HEK293T (cell line): Measurements from ENCODE around the gene CNTLN.

Experiments used
- CTCF ChIA-PET: fragments of 350-600 bp; formaldehyde crosslinking; extraction: SDS; loops from one replicate; lab custom pipeline; 2021; ENCODE audit warnings: antibody characterized with exemption, inconsistent platforms; lab: Yijun Ruan, JAX
- POLR2A ChIA-PET: fragments of 350-600 bp; formaldehyde crosslinking; extraction: SDS; loops from one replicate; lab custom pipeline; 2020; ENCODE audit warnings: antibody characterized with exemption, inconsistent platforms; lab: Yijun Ruan, JAX
- DNase-seq: peaks from one replicate; pipeline ENCODE4 v3.0.0; 2012; ENCODE audit warnings: mixed read lengths; ENCODE audit errors: extremely low spot score
- ARNT ChIP-seq: fragments of 450-650 bp; IDR thresholded peaks from 2 replicates; pipeline ENCODE4 v1.6.1; 2017; ENCODE audit warnings: mild to moderate bottlenecking
- BHLHE40 ChIP-seq: fragments of 450-650 bp; IDR thresholded peaks from 2 replicates; pipeline ENCODE4 v1.6.1; 2016; ENCODE audit warnings: mild to moderate bottlenecking, moderate library complexity, borderline replicate concordance
- CTBP1 ChIP-seq: fragments of 450-650 bp; IDR thresholded peaks from 2 replicates; pipeline ENCODE4 v1.6.1; 2016; ENCODE audit warnings: borderline replicate concordance
- ELF4 ChIP-seq: fragments of 450-650 bp; IDR thresholded peaks from 2 replicates; pipeline ENCODE4 v1.6.1; 2017; ENCODE audit warnings: antibody characterized with exemption
- FOXA1 ChIP-seq: fragments of 450-650 bp; IDR thresholded peaks from 2 replicates; pipeline ENCODE4 v1.6.1; 2016; ENCODE audit warnings: mild to moderate bottlenecking
- FOXK2 ChIP-seq: fragments of 450-650 bp; IDR thresholded peaks from 2 replicates; pipeline ENCODE4 v1.6.1; 2016; ENCODE audit warnings: mild to moderate bottlenecking
- FOXM1 ChIP-seq: fragments of 450-650 bp; IDR thresholded peaks from 2 replicates; pipeline ENCODE4 v1.6.1; 2017; ENCODE audit warnings: mild to moderate bottlenecking, borderline replicate concordance
- HDGF ChIP-seq: fragments of 450-650 bp; IDR thresholded peaks from 2 replicates; pipeline ENCODE4 v1.6.1; 2017; ENCODE audit warnings: antibody characterized with exemption, borderline replicate concordance
- L3MBTL2 ChIP-seq: fragments of 450-650 bp; conservative IDR thresholded peaks from 2 replicates; pipeline ENCODE4 v1.6.1; 2016; ENCODE audit warnings: mild to moderate bottlenecking
- LEF1 ChIP-seq: fragments of 450-650 bp; IDR thresholded peaks from 2 replicates; pipeline ENCODE4 v1.6.1; 2017; ENCODE audit warnings: mild to moderate bottlenecking, borderline replicate concordance
- NFRKB ChIP-seq: fragments of 450-650 bp; IDR thresholded peaks from 2 replicates; pipeline ENCODE4 v1.6.1; 2016; ENCODE audit warnings: mild to moderate bottlenecking, moderate library complexity
- SP1 ChIP-seq: fragments of 450-650 bp; IDR thresholded peaks from 2 replicates; pipeline ENCODE4 v1.6.1; 2017
- SUZ12 ChIP-seq: fragments of 450-650 bp; IDR thresholded peaks from 2 replicates; pipeline ENCODE4 v1.6.1; 2016; ENCODE audit warnings: mild to moderate bottlenecking
- TARDBP ChIP-seq: fragments of 450-650 bp; IDR thresholded peaks from 2 replicates; pipeline ENCODE4 v1.6.1; 2016
- ZNF384 ChIP-seq: fragments of 450-650 bp; IDR thresholded peaks from 2 replicates; pipeline ENCODE4 v1.6.1; 2016
- TF ChIP-seq, protein P1 (sequence below): fragments of 450-650 bp; IDR thresholded peaks from 2 replicates; pipeline ENCODE4 v1.6.1; 2016

CNTLN gene

GRCh38 chr9:17185481-17186029 is 50.7 kb downstream of the CNTLN start:
- TF ChIP-seq HDGF (no peak), L3MBTL2 (no peak), ZNF384 (no peak), LEF1 (no peak), FOXA1 (no peak), FOXK2 (no peak), BHLHE40 (no peak), ARNT (no peak), SUZ12 (no peak), NFRKB (no peak), SP1 (no peak), TARDBP (no peak)
- POLR2A ChIA-PET: no interaction called here
- CTCF ChIA-PET: no interaction called here
- no peak for DNase-seq

GRCh38 chr9:17191082-17191481 is 56.2 kb downstream of the CNTLN start:
- ChIA-PET CTCF (no interaction called here), POLR2A (no interaction called here)
- DNase-seq: no peak
- TF ChIP-seq ELF4 (no peak), NFRKB (no peak), ARNT (no peak), SP1 (no peak), FOXA1 (no peak), FOXK2 (no peak), LEF1 (no peak)

DNA sequence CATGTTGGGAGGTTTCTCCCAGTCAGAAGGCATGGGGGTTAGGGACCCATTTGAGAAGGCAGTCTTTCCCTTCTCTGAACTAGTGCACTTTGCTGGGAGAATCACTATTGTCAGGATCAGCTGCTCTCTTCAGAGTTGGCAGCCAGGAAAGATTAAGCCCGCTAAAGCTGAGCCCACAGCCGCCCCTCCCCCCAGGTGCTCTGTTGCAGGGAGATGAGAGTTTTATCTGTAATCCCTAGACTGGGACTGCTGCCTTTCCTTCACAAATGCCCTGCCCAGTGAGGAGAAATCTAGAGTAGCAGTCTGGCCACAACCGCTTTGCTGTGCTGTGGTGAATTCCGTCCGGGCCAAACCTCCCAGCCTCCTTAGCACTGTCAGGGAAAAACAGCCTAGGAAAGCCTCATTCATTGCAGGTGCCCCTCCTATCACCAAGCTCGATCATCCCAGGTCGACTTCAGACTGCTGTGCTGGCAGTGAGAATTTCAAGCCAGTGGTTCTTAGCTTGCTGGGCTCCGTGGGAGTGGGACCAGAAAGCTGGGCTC is 69.8 kb downstream of the CNTLN start:
- TF ChIP-seq FOXA1 (no peak), TARDBP (no peak), LEF1 (no peak), NFRKB (no peak), ELF4 (no peak), BHLHE40 (no peak), ZNF384 (no peak), FOXM1 (no peak), CTBP1 (no peak), HDGF (no peak), ARNT (no peak), FOXK2 (no peak), SP1 (no peak), L3MBTL2 (no peak), SUZ12 (no peak)
- TF ChIP-seq, protein P1, sequence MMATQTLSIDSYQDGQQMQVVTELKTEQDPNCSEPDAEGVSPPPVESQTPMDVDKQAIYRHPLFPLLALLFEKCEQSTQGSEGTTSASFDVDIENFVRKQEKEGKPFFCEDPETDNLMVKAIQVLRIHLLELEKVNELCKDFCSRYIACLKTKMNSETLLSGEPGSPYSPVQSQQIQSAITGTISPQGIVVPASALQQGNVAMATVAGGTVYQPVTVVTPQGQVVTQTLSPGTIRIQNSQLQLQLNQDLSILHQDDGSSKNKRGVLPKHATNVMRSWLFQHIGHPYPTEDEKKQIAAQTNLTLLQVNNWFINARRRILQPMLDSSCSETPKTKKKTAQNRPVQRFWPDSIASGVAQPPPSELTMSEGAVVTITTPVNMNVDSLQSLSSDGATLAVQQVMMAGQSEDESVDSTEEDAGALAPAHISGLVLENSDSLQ: no peak
- ChIA-PET CTCF (no interaction called here), POLR2A (no interaction called here)
- DNase-seq: no peak

DNA sequence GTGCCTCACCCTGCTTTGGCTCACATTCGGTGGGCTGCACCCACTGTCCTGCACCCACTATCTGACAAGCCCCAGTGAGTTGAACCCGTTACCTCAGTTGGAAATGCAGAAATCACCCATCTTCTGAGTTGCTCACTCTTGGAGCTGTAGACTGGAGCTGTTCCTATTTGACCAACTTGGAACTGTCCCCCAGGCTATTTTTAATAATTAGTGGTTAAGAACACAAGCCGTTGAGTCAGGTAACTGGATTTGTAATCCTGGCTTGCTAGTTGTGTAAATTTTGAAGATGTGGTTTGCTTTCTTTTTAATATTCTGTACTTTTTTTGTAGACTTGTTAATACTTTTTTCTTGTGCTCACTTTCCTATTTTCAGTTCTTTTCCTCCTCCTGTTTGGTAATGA is 81.2 kb downstream of the CNTLN start:
- DNase-seq: no peak
- TF ChIP-seq SUZ12: no peak
- TF ChIP-seq BHLHE40: no peak
- TF ChIP-seq TARDBP: no peak
- no peak for TF ChIP-seq FOXA1
- no peak for TF ChIP-seq CTBP1
- no peak for TF ChIP-seq L3MBTL2
- TF ChIP-seq FOXK2: no peak
- TF ChIP-seq HDGF: no peak
- TF ChIP-seq LEF1: no peak
- no peak for TF ChIP-seq SP1
- TF ChIP-seq ARNT: no peak
- no peak for TF ChIP-seq NFRKB
- TF ChIP-seq, protein P1: no peak
- no peak for TF ChIP-seq ZNF384
- ChIA-PET CTCF (no interaction called here), POLR2A (no interaction called here)

- CTCF ChIA-PET: no interaction called here
- TF ChIP-seq L3MBTL2 (no peak), SUZ12 (no peak), NFRKB (no peak), ZNF384 (no peak), SP1 (no peak)
- TF ChIP-seq, protein P1: no peak
- POLR2A ChIA-PET: no interaction called here
- DNase-seq: no peak
These were observed 81.8 kb downstream of the CNTLN start for GRCh38 chr9:17216646-17217045.

- POLR2A ChIA-PET: no interaction called here
- no peak for DNase-seq
- no peak for TF ChIP-seq CTBP1
- TF ChIP-seq FOXK2: no peak
- TF ChIP-seq HDGF: no peak
- TF ChIP-seq SUZ12: no peak
- CTCF ChIA-PET: no interaction called here
These were observed 82.4 kb downstream of the CNTLN start for GRCh38 chr9:17217272-17217671.

DNA sequence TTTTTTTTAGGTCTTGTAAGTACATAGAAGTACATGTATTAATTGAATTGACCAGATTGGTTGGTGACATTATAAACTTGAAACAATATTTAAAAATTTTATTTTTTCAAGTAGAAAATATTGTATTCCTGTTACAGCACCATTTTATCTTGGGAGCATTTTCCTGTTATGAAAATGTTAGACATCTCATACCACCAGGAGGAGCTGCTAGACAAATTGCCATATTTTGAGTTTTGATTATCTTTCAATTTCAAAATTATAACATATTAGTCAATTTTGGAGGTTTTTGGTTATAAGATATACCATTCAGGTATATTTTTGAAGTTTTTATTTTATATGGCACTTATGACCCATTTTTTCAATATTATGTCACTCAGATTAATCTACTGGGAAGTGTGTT is 84.4 kb downstream of the CNTLN start:
- no peak for DNase-seq
- ChIA-PET POLR2A (no interaction called here), CTCF (no interaction called here)
- TF ChIP-seq BHLHE40: no peak
- TF ChIP-seq, protein P1: no peak
- TF ChIP-seq CTBP1: no peak
- TF ChIP-seq HDGF: no peak
- TF ChIP-seq SUZ12: no peak
- no peak for TF ChIP-seq NFRKB
- no peak for TF ChIP-seq TARDBP
- TF ChIP-seq FOXA1: no peak
- no peak for TF ChIP-seq ZNF384
- TF ChIP-seq LEF1: no peak
- TF ChIP-seq ARNT: no peak
- TF ChIP-seq FOXK2: no peak
- TF ChIP-seq FOXM1: no peak
- no peak for TF ChIP-seq SP1
- TF ChIP-seq ELF4: no peak
- no peak for TF ChIP-seq L3MBTL2
